OCI-LY1 (cell line): ENCODE results near the gene MYO18A.

Source experiments
- H2AFZ ChIP-seq: fragments of 200-600 bp; sonication (generic), shearing (Covaris generic); 2 replicates; pipeline ENCODE4 v1.6.0; 2014; ENCODE audit warnings: antibody characterized with exemption, mild to moderate bottlenecking, low read length
- H3F3A ChIP-seq: fragments of 200-600 bp; sonication (generic), shearing (Covaris generic); 2 replicates; pipeline ENCODE4 v1.6.0; 2014; ENCODE audit warnings: mild to moderate bottlenecking, antibody characterized with exemption, low read length, moderate library complexity; ENCODE audit not compliant: insufficient read depth
- H3K27ac ChIP-seq: fragments of 200-600 bp; sonication (generic); 2 replicates; pipeline ENCODE4 v1.5.1; 2014; ENCODE audit warnings: low read length, mixed run types, mild to moderate bottlenecking, low read depth; ENCODE audit not compliant: poor library complexity, severe bottlenecking
- H3K27me3 ChIP-seq: fragments of 200-600 bp; sonication (generic); 2 replicates; pipeline ENCODE4 v1.6.0; 2014; ENCODE audit warnings: antibody characterized with exemption, mild to moderate bottlenecking, low read length, moderate library complexity; ENCODE audit not compliant: insufficient read depth
- H3K36me3 ChIP-seq: fragments of 200-600 bp; sonication (generic); 2 replicates; pipeline ENCODE4 v1.6.1; 2014; ENCODE audit warnings: mild to moderate bottlenecking, antibody characterized with exemption, low read length, moderate library complexity, mixed read lengths; ENCODE audit not compliant: insufficient read depth
- H3K4me1 ChIP-seq: fragments of 200-600 bp; sonication (generic); 2 replicates; pipeline ENCODE4 v1.5.1; 2014; ENCODE audit warnings: mild to moderate bottlenecking, low read length, moderate library complexity; ENCODE audit not compliant: insufficient read depth, severe bottlenecking
- H3K4me2 ChIP-seq: fragments of 200-600 bp; sonication (generic), shearing (Covaris generic); 2 replicates; pipeline ENCODE4 v1.6.1; 2014; ENCODE audit warnings: low read length
- H3K4me3 ChIP-seq: fragments of 200-600 bp; sonication (generic); 2 replicates; pipeline ENCODE4 v1.5.1; 2014; ENCODE audit warnings: low read length, low read depth, mild to moderate bottlenecking, mixed read lengths; ENCODE audit not compliant: poor library complexity, severe bottlenecking
- H3K79me2 ChIP-seq: fragments of 200-600 bp; shearing (Covaris generic); 2 replicates; pipeline ENCODE4 v1.6.1; 2016; ENCODE audit warnings: mixed run types, low read length, mixed read lengths; ENCODE audit not compliant: insufficient read depth
- H3K9ac ChIP-seq: fragments of 200-600 bp; sonication (generic), shearing (Covaris generic); 2 replicates; pipeline ENCODE4 v1.6.1; 2014; ENCODE audit warnings: mild to moderate bottlenecking, low read length, mixed read lengths
- H3K9me2 ChIP-seq: fragments of 200-600 bp; sonication (generic), shearing (Covaris generic); 2 replicates; pipeline ENCODE4 v1.6.1; 2014; ENCODE audit warnings: low read depth, mild to moderate bottlenecking, low read length, mixed read lengths
- H3K9me3 ChIP-seq: fragments of 200-600 bp; shearing (Covaris generic); 2 replicates; pipeline ENCODE4 v1.6.1; 2014; ENCODE audit warnings: low read length, mixed read lengths
- H4K20me1 ChIP-seq: fragments of 200-600 bp; sonication (generic), shearing (Covaris generic); 2 replicates; pipeline ENCODE4 v1.6.0; 2016; ENCODE audit warnings: mild to moderate bottlenecking, low read length; ENCODE audit not compliant: insufficient read depth
- EZH2 ChIP-seq: fragments of 200-600 bp; sonication (generic), shearing (Covaris generic); IDR thresholded peaks from 2 replicates; pipeline ENCODE4 v1.8.0; 2017; ENCODE audit warnings: borderline replicate concordance, mixed run types, mild to moderate bottlenecking, antibody characterized with exemption, low read length, moderate library complexity, mixed read lengths
- TF ChIP-seq, protein P1 (sequence below): fragments of 200-600 bp; sonication (generic), shearing (Covaris generic); IDR thresholded peaks from 2 replicates; pipeline ENCODE4 v1.5.1; 2017; ENCODE audit warnings: mild to moderate bottlenecking, antibody characterized with exemption, low read length, moderate library complexity, mixed read lengths

The MYO18A gene

GRCh38 chr17:29138184-29138955, 41.8 kb downstream of the MYO18A start:
- Histone ChIP-seq H3K9me3 (no peaks in the 10 kb centered on the region), H3K9me2 (no peaks in the 10 kb centered on the region), H3K4me1 (peaks cover 47% of the 10 kb centered on the region), H3K27me3 (no peaks in the 10 kb centered on the region), H3K4me3 (peak overlapping the region; percentile 65), H3K36me3 (no peaks in the 10 kb centered on the region), H3K27ac (peak overlapping the region; percentile 85), H2AFZ (no peak overlapping the region), H3K79me2 (no peaks in the 10 kb centered on the region), H3K4me2 (peak overlapping the region; percentile 94), H3F3A (no peaks in the 10 kb centered on the region), H4K20me1 (no peaks in the 10 kb centered on the region), H3K9ac (peak overlapping the region; percentile 69; the same call in 1 of the 2 replicates)
- TF ChIP-seq EZH2, result no peak
- TF ChIP-seq, protein P1, sequence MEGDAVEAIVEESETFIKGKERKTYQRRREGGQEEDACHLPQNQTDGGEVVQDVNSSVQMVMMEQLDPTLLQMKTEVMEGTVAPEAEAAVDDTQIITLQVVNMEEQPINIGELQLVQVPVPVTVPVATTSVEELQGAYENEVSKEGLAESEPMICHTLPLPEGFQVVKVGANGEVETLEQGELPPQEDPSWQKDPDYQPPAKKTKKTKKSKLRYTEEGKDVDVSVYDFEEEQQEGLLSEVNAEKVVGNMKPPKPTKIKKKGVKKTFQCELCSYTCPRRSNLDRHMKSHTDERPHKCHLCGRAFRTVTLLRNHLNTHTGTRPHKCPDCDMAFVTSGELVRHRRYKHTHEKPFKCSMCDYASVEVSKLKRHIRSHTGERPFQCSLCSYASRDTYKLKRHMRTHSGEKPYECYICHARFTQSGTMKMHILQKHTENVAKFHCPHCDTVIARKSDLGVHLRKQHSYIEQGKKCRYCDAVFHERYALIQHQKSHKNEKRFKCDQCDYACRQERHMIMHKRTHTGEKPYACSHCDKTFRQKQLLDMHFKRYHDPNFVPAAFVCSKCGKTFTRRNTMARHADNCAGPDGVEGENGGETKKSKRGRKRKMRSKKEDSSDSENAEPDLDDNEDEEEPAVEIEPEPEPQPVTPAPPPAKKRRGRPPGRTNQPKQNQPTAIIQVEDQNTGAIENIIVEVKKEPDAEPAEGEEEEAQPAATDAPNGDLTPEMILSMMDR, result no peak

DNA sequence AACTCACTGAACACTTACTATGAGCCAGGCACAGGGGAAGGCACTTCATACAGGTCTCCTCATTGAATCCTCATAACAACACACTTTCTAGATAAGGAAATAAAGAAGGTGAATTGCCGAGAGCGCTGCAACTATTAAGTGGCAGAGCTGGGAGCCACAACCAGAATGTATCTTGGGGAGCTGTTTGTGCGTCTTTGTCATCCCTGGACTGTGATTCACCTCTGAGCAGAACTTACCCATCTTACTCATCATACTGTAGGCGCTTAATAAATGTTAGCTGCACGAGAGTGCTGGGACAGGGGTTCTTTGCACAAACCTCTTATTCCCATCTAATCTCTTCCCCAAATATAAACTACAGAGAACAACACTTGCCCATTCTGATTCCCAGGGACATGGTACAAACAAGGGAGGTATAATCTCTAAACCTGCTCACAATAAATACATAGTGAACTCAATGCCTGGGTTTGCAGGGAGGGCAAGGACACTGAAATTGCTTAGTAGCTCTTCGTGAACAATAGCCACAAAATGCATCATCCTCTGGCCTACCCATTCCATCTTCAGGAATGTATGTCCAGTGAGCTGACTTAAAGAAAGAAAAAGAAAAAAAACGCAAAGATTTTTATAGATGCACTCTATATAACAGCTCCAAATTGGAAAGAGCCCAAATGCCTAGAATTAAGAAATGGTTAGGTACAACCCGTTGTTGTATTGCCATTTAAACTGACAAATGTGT, 43.0 kb downstream of the MYO18A start:
- no peak overlapping the region for H3K27ac ChIP-seq
- no peak overlapping the region for H3K4me2 ChIP-seq
- H3K9me2 ChIP-seq, result no peaks in the 10 kb centered on the region
- no peaks in the 10 kb centered on the region for H3K27me3 ChIP-seq
- no peaks in the 10 kb centered on the region for H3K36me3 ChIP-seq
- no peaks in the 10 kb centered on the region for H3K9me3 ChIP-seq
- H3K9ac ChIP-seq, result no peak overlapping the region
- no peak overlapping the region for H2AFZ ChIP-seq
- H4K20me1 ChIP-seq, result no peaks in the 10 kb centered on the region
- H3K4me1 ChIP-seq, result peaks cover 45% of the 10 kb centered on the region
- H3K79me2 ChIP-seq, result no peaks in the 10 kb centered on the region
- no peak for TF ChIP-seq EZH2
- TF ChIP-seq, protein P1, result no peak
- H3F3A ChIP-seq, result no peaks in the 10 kb centered on the region
- no peak overlapping the region for H3K4me3 ChIP-seq

- Histone ChIP-seq H3F3A (no peaks in the 10 kb centered on the region), H3K9me3 (no peaks in the 10 kb centered on the region), H4K20me1 (no peaks in the 10 kb centered on the region), H3K4me2 (no peak overlapping the region), H3K4me1 (peaks cover 28% of the 10 kb centered on the region), H3K4me3 (no peak overlapping the region), H3K9ac (no peak overlapping the region), H2AFZ (no peak overlapping the region), H3K27me3 (no peaks in the 10 kb centered on the region), H3K9me2 (no peaks in the 10 kb centered on the region), H3K27ac (no peak overlapping the region), H3K79me2 (no peaks in the 10 kb centered on the region), H3K36me3 (no peaks in the 10 kb centered on the region)
- TF ChIP-seq, protein P1, result no peak
- TF ChIP-seq EZH2, result no peak
Measured at GRCh38 chr17:29135464-29135863, 44.7 kb downstream of the MYO18A start.
